Hematopoietic multipotent progenitor cell treated with erythropoietin and hydrocortisone succinate and interleukin-3 and kit ligand, for 6 days (in vitro differentiated cells): ENCODE data around the gene FILIP1L.
A peak's percentile ranks its signal among the peaks of the same experiment; 100 is the strongest.

Experiments used
- DNase-seq: peaks from one replicate; pipeline ENCODE4 v3.0.0-alpha.2; 2015

The FILIP1L gene

GRCh38 chr3:100039075-100039474 lies 75.2 kb downstream of the FILIP1L start:
- DNase-seq = no peak

- DNase-seq = no peak
These were observed 80.3 kb downstream of the FILIP1L start for GRCh38 chr3:100033903-100034471.

- no peak for DNase-seq
These were observed 81.1 kb downstream of the FILIP1L start for GRCh38 chr3:100033184-100033583.

GRCh38 chr3:100032243-100032642 lies 82.1 kb downstream of the FILIP1L start:
- DNase-seq = no peak

- no peak for DNase-seq
These were observed 83.3 kb downstream of the FILIP1L start for GRCh38 chr3:100030914-100031425.

- DNase-seq = no peak
These were observed 84.0 kb downstream of the FILIP1L start for GRCh38 chr3:100030346-100030745.

GRCh38 chr3:100029689-100030088 lies 84.6 kb downstream of the FILIP1L start:
- peak; percentile 50 for DNase-seq

- no peak for DNase-seq
These were observed 85.2 kb downstream of the FILIP1L start for GRCh38 chr3:100029052-100029451.

- DNase-seq = no peak
These were observed 87.0 kb downstream of the FILIP1L start for GRCh38 chr3:100027321-100027720.

- no peak for DNase-seq
These were observed 89.6 kb downstream of the FILIP1L start for GRCh38 chr3:100024520-100025303.

GRCh38 chr3:100023595-100023994 lies 90.7 kb downstream of the FILIP1L start:
- no peak for DNase-seq

- DNase-seq = no peak
These were observed 91.2 kb downstream of the FILIP1L start for GRCh38 chr3:100023150-100023549.

GRCh38 chr3:100022506-100022905 lies 91.8 kb downstream of the FILIP1L start:
- no peak for DNase-seq

GRCh38 chr3:100020876-100021644 lies 93.2 kb downstream of the FILIP1L start:
- DNase-seq = no peak

- DNase-seq = no peak
These were observed 94.6 kb downstream of the FILIP1L start for GRCh38 chr3:100019719-100020118.

- DNase-seq = no peak
These were observed 95.5 kb downstream of the FILIP1L start for GRCh38 chr3:100018806-100019205.

- no peak for DNase-seq
These were observed 104.2 kb downstream of the FILIP1L start for GRCh38 chr3:100010087-100010417.

GRCh38 chr3:100009276-100010086 lies 104.8 kb downstream of the FILIP1L start:
- no peak for DNase-seq

GRCh38 chr3:100008081-100008698 lies 106.1 kb downstream of the FILIP1L start:
- DNase-seq = peak; percentile 39

GRCh38 chr3:100007313-100007712 lies 107.0 kb downstream of the FILIP1L start:
- DNase-seq = no peak

- no peak for DNase-seq
These were observed 107.6 kb downstream of the FILIP1L start for GRCh38 chr3:100006570-100007271.
